COLO668 (cell line): ENCODE results near the gene POFUT2.

Experiments used
- DNase-seq: peaks from one replicate; lab custom pipeline; 2025; ENCODE audit not compliant: unreplicated experiment; lab: John Stamatoyannopoulos, UW

The POFUT2 gene

DNA sequence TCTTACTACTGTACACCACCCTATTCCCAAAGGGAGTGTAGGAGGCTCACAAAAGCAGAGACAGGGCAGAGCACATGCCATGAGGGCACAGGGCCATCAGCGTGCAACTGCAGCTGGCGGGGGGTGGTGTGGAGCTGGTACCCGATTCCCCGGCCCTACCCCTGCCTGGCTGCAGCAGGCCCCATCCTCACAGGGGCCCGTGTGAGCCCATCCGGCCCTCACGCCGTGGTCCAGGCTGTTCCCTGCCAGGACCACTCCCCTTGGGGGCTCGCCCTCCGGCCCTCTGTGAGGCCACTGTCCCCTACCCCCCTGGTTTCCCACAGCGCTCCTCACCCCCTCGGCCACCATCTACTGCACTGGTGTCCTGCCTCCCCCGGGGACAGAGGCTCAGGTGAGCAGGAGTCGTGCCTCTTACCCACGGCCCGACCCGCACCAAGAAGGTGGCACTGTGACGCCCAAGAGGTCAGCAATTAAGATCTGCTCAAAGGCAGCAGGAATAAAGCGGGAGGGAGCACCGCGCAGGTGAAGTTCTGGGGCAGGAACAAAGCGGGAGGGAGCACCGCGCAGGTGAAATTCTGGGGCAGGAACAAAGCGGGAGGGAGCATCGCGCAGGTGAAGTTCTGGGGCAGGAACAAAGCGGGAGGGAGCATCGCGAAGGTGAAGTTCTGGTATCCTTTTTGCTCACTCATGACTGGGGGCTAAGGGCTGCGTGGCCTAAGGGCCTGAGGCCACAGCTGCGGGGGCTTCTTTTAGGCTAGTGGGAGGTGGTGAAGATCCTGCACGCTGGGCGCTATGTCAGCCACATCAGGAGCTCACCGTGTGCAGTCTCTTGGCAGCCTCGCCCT is 3.9 kb downstream of the POFUT2 start:
- DNase-seq, result no peak

- no peak for DNase-seq
These were observed 4.6 kb downstream of the POFUT2 start for GRCh38 chr21:45283035-45283610.

DNA sequence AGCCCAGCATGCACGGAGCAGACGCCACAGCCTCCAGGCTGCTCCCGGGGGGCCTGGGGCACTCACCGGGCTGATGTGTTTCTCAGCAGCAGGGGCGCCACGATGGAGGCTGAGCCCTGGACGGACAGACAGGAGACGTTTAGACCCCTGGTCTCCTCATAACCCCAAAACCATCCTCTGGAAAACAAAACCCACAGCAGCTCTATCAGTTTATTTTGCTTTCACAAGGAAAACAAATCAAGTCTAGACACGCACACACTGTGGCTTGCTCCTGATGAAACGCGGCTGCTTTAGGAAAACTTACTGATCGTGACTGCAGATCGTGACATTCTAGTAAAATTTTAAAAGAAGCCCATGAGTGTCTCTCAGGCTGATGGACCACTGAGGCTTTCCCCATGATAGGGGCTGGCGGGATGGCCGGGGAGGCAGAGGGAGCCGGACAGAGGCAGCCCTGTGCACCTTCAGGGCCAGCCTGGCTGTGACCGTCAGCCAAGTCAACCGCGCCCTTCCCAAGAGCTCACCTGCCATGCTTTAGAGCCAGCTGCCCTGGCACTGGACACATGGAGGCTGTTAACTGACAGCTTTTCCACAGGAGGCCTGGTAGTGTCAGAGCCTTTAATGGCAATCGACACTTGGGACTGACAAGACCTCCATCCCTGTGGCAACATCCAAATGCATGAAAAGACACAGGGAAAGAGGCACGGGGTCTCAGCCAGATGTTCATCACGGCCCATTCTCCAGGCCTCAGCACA is 5.2 kb downstream of the POFUT2 start:
- DNase-seq, result no peak

DNA sequence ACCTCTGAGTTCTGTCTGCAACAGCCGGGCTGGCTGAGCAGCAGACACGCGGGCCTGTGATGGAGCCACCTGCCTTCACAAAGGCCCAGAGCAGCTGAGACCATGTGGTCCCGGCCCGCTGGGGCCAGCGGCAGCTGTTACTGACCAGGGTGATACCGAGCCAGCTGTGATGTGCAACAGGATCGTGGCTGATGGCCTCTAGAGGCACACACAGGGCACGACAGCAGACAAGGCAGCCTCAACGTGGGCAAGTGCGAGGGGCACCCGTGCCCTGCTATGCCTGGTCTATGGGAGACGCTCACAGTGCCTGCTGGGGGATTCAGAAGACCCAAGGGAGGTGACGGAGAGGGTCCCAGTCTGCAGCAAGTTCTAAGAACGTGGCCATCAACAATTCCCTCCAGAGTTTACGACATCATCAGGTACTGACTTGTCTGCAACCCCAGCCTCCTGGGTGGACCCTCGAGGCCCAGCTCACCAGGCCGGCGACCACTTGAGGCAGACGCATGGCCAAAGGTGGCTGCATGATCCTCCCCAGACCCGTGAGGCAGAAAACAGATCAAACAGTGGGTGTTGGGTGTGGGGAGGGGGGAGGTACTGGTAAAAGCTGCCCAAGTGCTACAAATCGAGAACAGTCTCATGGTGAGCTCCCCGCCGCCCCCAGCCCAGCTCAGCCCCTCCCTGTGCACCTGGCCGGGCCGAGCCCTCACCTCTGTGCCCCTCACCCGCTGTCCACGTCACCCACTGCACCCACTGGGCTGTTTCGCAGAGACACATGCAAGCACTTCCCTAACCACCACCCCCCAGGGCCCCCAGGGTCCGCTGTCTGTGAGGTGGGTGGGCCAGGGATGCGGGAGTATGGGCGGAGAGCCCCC is 6.0 kb downstream of the POFUT2 start:
- no peak for DNase-seq

GRCh38 chr21:45280969-45281368 is 6.7 kb downstream of the POFUT2 start:
- no peak for DNase-seq

- DNase-seq, result no peak
These were observed 7.4 kb downstream of the POFUT2 start for GRCh38 chr21:45280178-45280821.

DNA sequence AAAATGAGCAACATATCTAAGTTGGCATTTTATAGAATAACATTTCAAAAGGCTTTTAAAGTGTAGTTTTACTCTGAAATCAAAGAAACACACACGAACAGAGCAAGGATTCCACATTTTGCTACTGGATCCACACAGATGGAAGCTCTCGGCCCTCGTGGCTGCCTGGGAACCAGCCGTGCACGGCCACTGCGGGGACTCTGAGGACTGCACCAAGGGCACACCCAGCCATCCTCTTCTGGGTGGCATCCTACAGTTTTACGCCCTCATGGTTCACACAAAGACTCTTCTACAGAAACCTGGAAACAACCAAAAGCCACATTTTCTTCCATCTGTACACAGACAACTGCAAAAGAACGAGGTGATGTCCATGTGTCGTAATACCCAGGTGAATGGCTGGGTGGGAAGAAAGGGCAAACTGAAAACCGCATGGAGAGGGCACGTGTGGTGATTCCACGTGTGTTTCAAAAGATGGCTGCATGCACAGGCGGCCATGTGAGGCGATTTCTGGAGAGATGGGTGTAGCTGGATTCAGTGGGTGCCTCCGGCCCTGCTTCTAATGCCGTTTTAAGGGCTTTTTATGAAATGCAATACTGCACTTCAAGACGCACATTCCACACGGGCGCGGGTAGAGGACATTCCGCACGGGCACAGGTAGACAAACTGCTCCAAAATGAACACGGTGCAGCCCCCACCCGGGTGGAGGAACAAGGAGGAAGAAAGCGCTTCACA is 8.1 kb downstream of the POFUT2 start:
- DNase-seq, result no peak

GRCh38 chr21:45278156-45278911 is 9.4 kb downstream of the POFUT2 start:
- no peak for DNase-seq

- DNase-seq, result no peak
These were observed 10.3 kb downstream of the POFUT2 start for GRCh38 chr21:45277101-45278045.

DNA sequence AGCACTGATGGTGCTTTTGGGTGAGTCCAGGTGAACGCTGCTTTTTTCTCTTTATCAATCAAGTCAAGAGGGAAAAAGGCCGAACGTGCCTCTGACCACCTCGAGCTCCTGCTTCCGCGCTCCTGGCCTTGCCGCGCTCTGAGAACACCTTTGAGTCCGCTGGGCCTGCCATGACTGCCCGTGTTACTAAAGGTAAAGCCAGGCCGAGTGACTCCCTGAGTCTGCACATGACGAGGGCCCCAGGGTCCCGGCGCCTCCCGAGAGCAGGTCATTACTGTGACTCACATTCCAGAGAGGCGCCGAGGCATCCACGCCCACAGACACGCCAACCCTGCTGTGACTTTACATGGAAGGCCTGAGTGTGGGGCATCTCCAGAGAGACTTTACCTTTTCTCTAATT is 11.1 kb downstream of the POFUT2 start:
- no peak for DNase-seq

- no peak for DNase-seq
These were observed 17.3 kb downstream of the POFUT2 start for GRCh38 chr21:45270306-45270821.

DNA sequence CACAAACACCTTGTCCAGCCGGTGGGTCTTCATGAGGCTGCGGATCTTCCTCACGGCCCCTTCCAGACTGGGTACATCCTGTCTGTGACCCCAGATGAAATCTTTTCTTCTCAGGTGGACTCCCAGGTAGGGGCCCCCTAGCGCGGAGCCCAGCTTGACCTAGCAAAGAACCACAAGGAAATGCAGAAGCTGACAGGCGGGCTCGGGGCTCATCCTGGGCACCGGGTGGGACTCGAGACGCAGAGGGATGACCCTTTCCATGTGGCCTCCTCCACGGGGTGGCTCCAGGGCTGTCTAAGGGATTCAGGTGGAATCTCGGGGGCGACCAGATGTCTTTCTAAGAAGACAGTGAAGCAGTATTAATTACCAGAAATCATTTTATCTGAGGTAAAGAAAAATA is 17.8 kb downstream of the POFUT2 start:
- DNase-seq, result no peak

DNA sequence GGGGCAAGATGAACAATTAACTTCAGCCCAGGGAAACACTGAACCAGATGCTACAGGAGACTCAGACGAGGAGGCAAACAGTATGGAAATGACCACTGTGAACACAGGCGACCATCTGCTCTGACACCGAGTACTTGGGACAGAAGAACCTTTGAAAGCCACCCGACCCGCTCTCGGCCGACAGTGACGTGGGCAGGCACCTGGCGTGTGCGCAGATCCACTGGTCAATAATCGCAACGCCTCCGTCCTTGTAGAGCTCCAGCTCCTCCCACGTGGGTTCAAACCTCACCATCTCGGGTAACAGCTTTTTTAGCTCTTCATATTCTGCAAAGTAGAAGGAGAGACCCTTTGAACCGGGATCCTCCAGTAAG is 20.3 kb downstream of the POFUT2 start:
- DNase-seq, result no peak

DNA sequence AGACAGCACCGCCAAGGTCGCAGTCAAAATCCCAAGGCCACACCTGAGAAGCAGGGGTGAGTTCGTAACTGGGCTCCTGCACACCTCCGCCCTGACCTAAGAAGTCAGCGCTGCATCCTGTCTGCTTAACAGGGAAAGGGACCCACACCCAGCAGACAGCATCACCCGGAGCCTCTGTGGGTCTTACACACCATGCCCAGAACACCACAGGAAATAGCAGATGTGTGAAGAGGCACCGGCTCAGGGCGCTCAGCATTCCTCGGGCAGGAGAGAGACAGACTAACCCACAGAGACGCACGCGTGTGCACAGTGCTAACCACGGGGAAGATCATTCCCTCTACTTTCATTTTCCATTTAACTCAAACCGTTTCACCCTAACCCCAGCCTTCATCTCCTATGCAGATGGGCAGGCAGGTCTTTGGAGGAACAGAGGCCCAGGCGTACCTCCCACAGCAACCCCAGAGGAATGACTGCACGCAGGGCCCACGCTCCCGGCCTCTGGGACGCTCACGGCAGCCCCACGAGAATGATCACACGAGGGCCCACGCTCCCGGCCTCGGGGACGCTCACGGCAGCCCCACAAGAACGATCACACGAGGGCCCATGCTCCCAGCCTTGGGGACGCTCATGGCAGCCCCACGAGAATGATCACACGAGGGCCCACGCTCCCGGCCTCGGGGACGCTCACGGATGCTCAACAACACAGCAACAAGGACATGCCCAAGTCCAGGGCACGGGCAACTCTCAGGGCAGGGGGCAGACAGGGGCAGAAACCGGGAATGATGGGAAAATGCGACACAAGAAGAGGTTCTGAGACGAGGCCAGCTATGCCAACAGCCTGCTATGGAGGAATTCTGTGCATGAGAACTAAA is 20.9 kb downstream of the POFUT2 start:
- no peak for DNase-seq

DNA sequence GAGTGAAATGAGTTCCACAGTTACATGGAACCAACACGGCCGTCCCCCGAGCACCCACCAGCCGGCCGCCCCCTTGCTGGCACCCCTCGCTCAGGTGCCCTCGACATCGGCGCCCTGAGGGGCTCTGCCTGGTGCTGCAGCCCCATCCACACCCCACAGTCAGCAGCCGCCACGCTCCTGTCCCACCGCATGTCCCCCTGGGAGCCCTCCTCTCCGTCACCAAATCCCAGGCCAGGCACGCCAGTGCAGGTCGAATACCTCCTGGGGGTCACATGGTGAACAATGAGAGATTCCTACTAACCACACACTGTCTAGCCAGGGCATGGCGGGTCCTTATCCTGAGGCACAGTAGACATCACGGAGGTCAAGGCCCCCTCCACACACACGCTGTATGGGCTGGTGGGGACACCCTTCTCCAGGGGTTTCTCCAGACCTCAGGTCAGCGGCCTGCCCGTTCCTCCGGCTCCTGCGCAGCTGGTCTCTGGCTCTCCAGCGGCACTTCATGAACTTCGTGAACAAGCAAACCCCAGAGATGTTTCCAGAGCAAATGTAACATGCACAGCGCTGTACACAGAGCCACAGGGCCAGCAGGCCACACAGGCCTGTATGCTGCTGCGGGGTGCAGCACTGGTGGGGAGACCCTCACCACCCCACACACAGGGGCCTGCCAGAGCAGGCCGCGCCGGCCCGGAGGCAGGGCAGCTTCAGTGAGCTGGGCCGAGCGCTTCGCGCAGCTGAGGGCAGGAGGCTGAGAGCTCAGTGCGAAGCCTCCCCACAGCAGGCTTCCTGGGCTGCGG is 21.8 kb downstream of the POFUT2 start:
- no peak for DNase-seq

DNA sequence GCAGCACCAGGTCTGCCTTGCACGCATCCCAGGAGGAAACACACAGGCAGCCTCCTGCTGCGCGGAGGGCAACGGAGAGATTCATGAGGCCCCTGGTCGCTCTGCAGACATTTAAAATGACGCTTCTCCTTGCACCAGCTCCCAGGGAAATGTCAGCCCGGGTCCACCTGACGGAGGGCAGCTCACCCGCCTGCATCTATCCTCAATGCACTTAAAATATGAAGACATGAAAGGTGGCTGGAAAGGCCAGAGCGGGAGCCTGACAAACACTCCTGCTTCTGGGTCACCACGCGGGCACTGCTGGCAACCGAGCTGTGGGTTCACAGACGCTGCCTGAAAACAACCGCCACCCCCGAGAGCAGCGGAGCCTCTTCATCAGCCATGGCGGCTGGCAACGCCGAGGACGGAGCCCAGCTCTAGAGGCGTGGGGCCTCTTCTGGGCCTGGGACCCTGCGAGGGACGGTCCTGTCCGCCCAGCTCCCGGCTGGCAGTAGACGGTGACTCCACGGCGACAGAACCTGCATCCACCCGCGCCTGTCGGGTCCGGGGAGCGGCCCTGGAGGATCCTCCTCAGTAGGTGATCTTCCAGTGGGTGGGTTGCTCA is 22.7 kb downstream of the POFUT2 start:
- DNase-seq, result no peak
